HG03558 (cell line): ENCODE measurements around the gene PTTG1IP.
"Not testable (repeated sequence)": the region's sequence is repeated elsewhere in the genome, so short reads cannot be mapped to it uniquely, and the experiment has no call there.

Experiments used
- ATAC-seq: cut with Tn5 transposase; IDR thresholded peaks from one replicate; pipeline ENCODE4 v1.9.1; 2021; ENCODE audit warnings: moderate number of reproducible peaks; ENCODE audit not compliant: unreplicated experiment; ENCODE audit errors: extremely low read depth

PTTG1IP gene

GRCh38 chr21:44834231-44834950 lies 39.1 kb downstream of the PTTG1IP start:
- no peak for ATAC-seq

GRCh38 chr21:44833663-44834062 lies 39.8 kb downstream of the PTTG1IP start:
- no peak for ATAC-seq

GRCh38 chr21:44832516-44833255 lies 40.8 kb downstream of the PTTG1IP start:
- not testable (repeated sequence) for ATAC-seq

- ATAC-seq = no peak
These were observed 42.1 kb downstream of the PTTG1IP start for GRCh38 chr21:44831227-44831860.

- ATAC-seq = no peak
These were observed 43.9 kb downstream of the PTTG1IP start for GRCh38 chr21:44829507-44830092.

- no peak for ATAC-seq
These were observed 45.0 kb downstream of the PTTG1IP start for GRCh38 chr21:44828362-44829056.

- no peak for ATAC-seq
These were observed 50.3 kb downstream of the PTTG1IP start for GRCh38 chr21:44823179-44823660.

- no peak for ATAC-seq
These were observed 50.9 kb downstream of the PTTG1IP start for GRCh38 chr21:44822484-44823178.

- no peak for ATAC-seq
These were observed 52.6 kb downstream of the PTTG1IP start for GRCh38 chr21:44820851-44821250.

- ATAC-seq = no peak
These were observed 53.9 kb downstream of the PTTG1IP start for GRCh38 chr21:44819283-44820243.

GRCh38 chr21:44818640-44819011 lies 54.9 kb downstream of the PTTG1IP start:
- no peak for ATAC-seq

- ATAC-seq = no peak
These were observed 55.4 kb downstream of the PTTG1IP start, which contains the start of gene SUMO3 for GRCh38 chr21:44817914-44818639. TSS of gene SUMO3 (minus strand) at chr21:44818062. CDS start at chr21:44817968, 94 bp downstream.

GRCh38 chr21:44817506-44817880 lies 56.0 kb downstream of the PTTG1IP start:
- ATAC-seq = no peak

GRCh38 chr21:44816761-44817505 lies 56.6 kb downstream of the PTTG1IP start:
- no peak for ATAC-seq

GRCh38 chr21:44815852-44816628 lies 57.5 kb downstream of the PTTG1IP start:
- no peak for ATAC-seq

GRCh38 chr21:44815225-44815624 lies 58.3 kb downstream of the PTTG1IP start:
- no peak for ATAC-seq
